Endothelial cell of hepatic sinusoid (primary cell): Measurements from ENCODE around the gene POLR1C.
"Not testable (repeated sequence)": the region's sequence is repeated elsewhere in the genome, so short reads cannot be mapped to it uniquely, and the experiment has no call there.

Source experiments
- in situ Hi-C: cut with HindIII; loops from 2 replicates; pipeline ENCODE4 v1.10.0; 2017; ENCODE audit warnings: low sequenced_read_pairs

POLR1C gene, protein sequence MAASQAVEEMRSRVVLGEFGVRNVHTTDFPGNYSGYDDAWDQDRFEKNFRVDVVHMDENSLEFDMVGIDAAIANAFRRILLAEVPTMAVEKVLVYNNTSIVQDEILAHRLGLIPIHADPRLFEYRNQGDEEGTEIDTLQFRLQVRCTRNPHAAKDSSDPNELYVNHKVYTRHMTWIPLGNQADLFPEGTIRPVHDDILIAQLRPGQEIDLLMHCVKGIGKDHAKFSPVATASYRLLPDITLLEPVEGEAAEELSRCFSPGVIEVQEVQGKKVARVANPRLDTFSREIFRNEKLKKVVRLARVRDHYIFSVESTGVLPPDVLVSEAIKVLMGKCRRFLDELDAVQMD

GRCh38 chr6:43516697-43517504, at the start of gene POLR1C, which contains the start of gene YIPF3:
POLR1C (plus strand) TSS chr6:43517089; CDS start chr6:43517110, 21 bp downstream.
YIPF3 (minus strand) TSS chr6:43516926; CDS start chr6:43516807, 119 bp downstream.
- in situ Hi-C loops = no loop called here

DNA sequence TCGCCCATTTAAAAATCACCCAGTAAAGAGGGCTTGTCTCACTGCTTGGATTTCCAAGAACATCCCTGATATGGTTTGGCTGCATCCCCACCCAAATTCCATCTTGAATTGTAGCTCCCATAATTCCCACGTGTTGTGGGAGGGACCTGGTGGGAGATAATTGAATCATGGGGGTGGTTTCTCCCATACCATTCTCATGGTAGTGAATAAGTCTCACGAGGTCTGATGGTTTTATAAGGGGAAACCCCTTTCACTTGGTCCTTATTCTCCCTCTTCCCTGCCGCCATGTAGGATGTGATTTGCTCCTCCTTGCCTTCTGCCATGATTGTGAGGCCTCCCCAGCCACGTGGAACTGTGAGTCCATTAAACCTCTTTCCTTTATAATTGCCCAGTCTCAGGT, 49.6 kb upstream of the POLR1C start:
- in situ Hi-C loops = not testable (repeated sequence)

- in situ Hi-C loops = no loop called here
Observed at GRCh38 chr6:43467752-43468151, 49.1 kb upstream of the POLR1C start.

- in situ Hi-C loops = no loop called here
Observed at GRCh38 chr6:43468240-43468639, 48.6 kb upstream of the POLR1C start.

DNA sequence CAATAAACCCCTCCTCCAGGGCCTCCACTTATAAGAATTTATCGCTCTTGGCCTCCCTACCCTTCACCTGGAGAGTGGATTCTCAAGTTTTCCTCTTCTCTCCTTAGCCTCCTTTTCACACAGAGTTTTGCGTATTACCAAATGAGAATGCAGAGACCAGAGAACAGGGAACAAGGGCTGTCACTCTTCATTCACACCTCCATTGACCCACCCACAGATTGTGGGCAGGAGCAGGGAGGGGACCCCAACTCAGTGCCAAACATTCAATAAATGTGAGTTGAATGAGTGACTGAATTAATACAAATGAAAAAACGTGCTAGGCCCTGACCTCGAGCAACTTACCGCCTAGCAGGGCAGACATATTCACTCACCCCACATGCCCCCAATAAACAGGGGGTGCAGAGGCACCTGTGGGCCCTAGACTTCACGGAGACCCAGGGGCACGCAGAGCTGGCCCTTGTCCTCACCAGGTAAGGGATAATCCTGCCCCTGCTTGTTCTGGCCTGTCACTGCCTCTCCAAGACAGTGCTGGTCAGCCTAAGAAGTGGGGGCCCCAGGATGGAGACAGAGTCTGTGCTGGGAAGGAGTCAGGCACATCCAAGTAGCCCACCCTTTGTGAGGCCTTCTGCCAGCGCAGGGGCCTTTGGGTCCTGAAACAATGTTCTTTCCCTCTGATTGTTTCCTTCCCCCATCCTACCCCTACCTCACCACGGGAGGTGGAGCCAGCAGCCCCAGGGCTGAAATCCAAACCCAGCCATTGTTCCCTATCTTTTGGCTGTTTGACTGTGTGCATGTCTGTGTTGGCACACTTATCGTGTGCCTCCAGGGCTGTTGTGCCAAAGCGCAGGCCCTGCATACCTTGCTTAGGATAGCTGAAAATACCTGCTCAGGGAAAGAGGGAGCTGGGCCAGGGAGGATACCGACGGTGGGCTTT, 47.9 kb upstream of the POLR1C start:
- in situ Hi-C loops = no loop called here

- in situ Hi-C loops = no loop called here
Observed at GRCh38 chr6:43469947-43470346, 46.9 kb upstream of the POLR1C start.

GRCh38 chr6:43471399-43471798, 45.5 kb upstream of the POLR1C start:
- in situ Hi-C loops = no loop called here

DNA sequence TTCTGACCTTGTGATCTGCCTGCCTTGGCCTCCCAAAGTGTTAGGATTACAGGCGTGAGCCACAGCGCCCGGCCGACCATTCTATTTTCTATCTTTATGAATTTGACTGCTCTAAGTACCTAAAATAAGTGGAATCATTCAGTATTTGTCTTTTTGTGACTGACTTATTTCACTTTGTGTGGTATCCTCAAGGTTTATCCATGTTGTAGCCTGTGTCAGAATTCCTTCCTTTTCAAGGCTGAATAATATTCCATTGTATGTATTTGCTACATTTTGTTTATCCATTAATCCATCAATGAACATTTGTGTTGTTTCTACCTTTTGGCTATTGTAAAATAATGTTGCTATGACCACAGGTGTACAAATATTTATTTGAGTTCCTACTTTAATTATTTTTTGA, 44.4 kb upstream of the POLR1C start:
- in situ Hi-C loops = no loop called here

DNA sequence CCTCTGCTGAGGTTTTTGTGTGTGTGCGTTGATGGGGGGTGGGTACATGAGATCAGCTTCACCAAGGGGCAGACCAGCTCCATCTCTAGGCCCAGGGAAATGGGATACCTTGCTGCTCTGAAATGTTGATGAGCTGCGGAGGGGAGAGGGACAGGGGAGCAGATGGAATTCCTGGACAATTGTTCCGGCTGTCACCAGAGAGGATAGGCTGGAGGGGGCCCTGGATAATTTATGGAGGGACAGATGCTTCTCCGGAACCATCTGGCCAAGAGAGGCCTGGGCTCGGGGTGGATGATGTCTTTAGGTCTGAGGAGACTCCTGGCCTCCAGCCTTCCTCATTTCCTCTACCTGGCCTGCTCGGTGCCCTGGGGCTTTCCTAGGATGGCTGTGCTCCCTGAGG, 41.4 kb upstream of the POLR1C start:
- in situ Hi-C loops = no loop called here

DNA sequence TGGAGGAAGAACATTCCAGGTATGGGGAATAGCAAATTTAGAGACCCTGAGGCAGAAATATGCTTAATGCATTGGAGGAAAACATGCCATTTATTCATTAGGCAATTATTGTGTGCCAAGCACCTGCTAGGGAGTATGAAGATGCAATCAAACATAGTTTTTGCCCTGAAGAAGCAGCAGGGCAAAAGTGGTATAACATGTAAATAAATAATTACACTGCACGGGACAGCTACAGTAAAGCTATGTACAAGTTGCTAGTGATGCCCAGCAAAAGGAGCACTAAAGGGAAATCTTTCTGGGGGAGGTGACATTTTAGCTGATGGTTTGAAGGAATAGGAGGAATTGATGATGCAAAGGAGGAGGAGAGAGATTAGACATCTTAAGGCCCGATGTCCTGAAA, 40.1 kb upstream of the POLR1C start:
- in situ Hi-C loops = no loop called here

- in situ Hi-C loops = no loop called here
Observed at GRCh38 chr6:43477235-43478007, 39.5 kb upstream of the POLR1C start, which contains the start of gene TJAP1. TJAP1 (plus strand) TSS chr6:43477570; CDS start chr6:43499002, 21,432 bp downstream.

- in situ Hi-C loops = no loop called here
Observed at GRCh38 chr6:43478008-43478372, 38.9 kb upstream of the POLR1C start.

DNA sequence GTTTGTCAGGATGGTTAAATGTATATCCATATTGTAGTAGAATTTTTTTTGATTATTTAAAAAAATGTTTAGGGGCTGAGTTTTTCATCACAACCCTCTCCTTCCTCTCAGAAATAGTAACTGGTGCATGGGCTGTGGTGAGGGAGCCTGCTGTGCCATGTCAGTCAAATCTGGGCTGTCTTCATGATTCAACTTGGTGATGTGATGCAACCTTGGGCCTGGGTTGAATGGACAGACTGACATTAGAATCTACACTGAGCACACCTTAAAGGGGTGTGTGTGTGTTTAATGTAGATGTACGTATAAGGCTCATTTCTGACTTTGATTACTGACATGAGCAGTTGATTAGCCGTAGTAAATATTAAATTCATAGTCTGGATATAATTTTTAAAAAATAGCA, 35.8 kb upstream of the POLR1C start:
- in situ Hi-C loops = no loop called here

DNA sequence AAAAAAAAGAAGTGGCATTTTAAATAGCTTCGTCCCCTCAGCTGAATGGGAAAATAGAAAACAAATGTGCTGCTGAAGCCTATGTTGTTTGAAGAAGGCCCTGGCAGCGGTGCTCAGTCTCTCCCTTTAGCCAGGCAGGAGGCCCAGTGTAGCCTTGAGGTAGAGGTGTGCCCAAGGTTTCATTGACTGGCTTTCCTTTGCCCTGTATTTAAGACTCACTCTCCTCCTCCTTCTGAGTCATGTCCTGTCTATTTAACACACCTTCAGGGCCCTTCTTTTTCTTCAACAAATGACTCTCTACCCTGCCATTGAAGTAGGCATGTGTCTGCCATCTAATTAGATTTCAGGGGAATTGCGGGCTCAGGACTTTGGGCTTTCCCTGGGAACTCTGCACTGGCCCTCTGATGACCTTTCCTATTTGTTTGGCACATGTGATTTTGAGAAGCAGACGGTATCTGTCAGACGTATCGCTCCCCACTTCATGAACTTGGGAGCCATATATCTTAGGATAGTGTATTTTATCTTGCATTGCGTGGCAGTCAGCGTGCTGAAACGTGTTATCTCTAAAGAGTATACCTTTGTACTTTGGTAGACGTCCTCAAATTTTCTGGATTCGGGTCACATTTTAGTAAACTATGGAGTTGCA, 35.2 kb upstream of the POLR1C start:
- in situ Hi-C loops = no loop called here

- in situ Hi-C loops = no loop called here
Observed at GRCh38 chr6:43488667-43489276, 28.1 kb upstream of the POLR1C start.

- in situ Hi-C loops = no loop called here
Observed at GRCh38 chr6:43489277-43490072, 27.4 kb upstream of the POLR1C start.

DNA sequence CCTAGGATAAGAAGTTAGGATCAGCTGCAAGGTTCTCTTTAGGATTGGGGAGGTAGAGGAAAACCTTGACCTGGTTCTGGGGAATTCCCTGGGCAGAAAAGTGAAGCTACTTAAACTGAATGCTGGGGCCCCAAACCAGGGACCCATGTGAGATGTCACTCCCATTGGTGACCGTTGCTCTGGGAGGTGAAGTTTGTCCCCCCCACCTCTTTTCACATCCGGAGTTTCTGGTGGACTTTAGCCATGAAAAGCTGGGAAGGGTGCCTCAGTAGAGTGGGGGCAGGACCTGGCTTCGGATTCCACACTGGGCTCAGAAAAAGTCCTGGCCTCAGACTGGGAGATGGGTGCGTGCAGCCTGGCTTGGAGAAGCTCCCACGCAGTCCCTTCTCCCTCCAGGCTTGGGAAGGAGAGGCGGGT, 26.4 kb upstream of the POLR1C start:
- in situ Hi-C loops = no loop called here
